Left forelimb (tissue), 1 donor: ENCODE results near the gene DLX6.

Experiments
- DNase-seq: peaks from one replicate; pipeline ENCODE4 v3.0.0-alpha.2; 2018; ENCODE audit warnings: low spot score

DLX6 gene

DNA sequence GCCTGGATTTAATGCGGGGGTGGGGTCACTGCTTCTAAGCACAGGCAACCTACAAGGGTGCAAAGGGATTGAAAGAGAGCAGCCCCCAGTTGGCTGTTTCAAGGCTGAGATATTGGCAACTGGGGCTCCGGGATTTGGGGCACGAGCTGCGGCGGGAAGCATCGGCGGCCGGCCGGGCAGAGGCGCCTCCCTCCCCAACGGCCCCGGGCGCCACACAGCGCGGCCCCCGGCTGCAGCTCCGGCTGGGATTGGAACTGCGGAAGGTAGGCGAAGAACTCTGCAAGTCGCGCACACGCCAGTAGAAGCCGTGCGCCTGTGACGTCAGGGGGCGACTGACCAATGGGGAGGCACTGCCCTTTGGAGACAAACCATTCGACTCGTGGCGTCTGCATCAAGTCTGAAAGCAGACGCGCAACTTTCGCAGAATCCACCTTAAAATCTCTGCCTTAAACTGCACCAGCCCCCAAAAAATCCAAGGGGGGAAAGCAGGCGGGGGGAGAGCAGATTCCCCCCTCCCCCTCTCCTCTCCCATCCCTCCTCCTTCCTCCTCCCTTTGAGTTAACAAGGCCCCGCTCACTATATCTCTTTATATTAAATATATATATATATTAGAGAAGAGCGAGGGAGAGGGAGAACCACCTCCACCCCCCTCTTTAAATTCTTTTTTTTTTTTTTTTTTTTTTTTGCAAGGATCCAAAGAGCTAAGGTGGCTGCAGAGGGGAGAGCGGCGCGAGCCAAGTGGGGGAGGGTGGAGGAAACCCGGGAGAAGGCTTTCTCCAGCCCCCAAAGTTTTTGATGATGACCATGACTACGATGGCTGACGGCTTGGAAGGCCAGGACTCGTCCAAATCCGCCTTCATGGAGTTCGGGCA lies at the start of gene DLX6:
TSS of gene DLX6 (plus strand) at position 371 of the 872 bp plus-strand sequence. CDS start at position 796, 425 bp downstream.
- no peak for DNase-seq

DNA sequence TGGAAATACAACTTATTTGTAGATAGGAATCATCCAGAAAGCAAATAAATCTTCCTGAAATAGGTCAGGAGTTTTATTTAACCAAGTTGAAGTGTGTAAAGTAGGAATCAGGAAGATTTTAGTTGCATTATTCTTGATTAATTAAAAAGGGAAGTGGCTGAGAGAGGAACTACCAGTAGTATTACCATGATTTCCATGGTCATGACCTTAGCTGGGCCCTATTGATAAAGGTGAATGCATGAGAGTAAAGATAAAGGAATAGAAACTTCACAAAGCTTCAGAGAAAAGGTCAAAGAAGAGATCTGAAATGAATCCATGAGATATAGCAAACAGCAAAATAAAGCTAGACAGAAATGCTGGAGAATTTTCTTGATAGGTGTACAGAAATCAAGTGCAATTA lies 46.2 kb upstream of the DLX6 start:
- no peak for DNase-seq

DNA sequence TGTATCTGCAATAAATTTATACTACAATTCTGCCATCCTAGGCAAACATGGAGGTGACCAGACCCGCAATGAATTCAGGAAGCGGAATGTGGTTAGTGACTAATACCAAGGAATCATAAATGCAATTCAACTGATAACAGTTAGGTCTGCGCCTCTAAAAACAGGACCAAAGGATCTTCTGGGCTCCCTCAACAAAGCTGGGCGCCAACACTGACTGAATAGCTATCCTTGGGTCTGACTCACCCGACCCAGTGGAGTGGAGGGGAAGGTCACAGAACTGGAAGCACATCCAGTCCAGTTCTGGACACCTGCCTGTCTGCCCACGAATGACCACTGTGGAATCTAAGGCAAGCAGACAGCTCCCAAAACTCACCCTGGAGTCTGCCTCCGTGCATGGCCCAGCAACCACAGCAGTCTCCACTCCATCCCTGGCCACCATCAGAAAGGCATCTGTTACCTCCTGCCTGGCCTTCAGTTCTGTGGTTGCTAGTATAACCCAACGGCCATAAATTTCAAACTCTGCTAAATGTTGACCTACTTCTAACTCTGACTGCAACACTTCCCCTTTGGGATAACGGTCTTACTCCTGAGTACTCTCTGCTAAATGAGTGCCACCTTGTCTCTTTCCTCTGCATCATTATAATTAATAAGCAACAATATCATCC lies 43.0 kb upstream of the DLX6 start:
- DNase-seq, result no peak

DNA sequence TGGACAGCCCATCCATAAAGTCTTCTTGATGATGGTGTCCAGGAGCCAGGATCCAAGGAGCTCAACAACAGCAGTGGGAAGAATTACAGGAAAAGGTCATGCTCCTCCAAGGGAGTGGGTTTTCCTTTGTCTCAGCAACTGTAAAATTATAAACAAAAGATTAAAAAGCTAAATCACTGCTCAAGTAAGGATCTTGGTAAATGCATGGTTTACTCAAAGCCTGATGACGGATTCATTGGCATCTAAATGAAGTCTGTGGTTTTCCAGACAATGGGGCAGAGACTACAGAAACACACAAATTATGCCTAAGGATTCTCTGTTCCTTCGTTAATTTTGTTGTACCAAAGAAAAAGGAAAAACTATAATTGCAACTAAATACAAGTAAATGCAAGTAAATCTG lies 36.4 kb upstream of the DLX6 start:
- no peak for DNase-seq

DNA sequence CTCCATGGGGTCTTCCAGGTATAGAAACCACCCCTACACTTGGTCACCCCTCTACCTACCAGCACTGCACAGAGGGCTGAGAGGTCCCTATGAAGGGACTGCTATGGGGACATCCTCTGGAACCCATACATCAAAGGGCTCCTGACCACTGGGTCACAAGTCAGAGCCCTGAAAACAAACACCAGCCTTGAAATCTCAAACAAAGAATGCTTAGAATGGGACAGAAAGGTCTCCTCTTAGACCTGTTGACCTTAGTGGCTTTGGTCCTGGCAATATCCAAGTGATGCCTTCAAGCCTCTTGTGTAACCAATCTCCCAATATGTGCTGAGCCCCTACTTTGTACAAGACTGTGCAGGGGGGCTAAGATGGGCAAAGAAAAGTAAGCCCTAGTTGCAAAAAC lies 34.6 kb upstream of the DLX6 start:
- no peak for DNase-seq

DNA sequence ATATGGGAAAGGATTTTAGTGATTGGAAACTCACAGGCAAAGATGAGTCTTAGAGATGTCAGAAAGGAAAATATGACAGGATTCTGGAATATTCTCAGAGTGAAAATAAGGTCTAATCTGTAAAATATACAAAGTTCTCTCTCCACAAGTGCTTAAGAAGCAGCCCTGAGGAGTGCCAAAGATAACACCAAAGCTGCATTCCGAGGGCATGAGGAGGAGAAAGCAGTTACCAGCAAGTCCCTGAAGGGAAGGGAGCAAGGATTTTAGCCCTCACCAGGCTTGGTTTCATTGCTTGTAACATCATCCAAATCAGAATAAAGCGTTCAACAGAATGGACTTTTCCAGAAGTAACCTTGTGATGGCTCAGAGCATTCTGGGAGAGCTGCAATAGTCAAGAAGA lies 31.4 kb upstream of the DLX6 start:
- no peak for DNase-seq

DNA sequence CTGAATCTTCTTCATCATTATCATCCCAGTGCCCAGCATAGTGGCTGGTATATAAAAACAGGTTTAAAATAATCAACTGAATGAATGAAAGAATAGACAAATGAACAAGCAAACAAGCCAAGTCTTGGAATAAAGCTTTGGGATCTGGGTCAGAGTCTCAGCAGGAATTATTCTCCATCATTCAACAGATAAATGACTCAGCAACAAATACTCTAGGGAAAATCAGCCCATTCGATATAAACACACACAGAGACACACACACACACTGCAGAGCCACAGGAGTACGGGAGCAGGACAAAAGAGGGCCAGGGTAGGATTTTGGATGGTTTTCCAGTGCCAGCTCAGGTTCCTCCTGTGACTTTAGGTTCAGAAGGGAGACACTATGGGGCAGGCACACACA lies 29.2 kb upstream of the DLX6 start:
- DNase-seq, result no peak

DNA sequence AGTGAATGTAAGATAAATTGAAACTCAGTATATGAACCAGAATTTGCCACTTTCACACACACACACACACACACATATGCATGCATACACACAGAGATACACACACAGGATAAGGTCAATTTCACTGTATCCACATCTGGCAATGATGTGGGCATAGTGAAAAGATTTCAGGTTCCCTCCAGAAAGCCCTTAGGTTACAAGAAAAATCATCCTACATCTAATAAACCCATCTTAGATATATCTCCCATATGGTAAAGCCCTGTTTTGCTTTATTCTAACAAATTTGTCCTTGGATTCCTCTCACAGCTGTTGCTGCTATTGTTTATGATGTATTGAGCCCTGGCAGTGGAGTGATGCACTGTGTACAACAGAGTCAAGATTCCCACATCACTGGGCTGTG lies 27.9 kb upstream of the DLX6 start:
- DNase-seq, result no peak

DNA sequence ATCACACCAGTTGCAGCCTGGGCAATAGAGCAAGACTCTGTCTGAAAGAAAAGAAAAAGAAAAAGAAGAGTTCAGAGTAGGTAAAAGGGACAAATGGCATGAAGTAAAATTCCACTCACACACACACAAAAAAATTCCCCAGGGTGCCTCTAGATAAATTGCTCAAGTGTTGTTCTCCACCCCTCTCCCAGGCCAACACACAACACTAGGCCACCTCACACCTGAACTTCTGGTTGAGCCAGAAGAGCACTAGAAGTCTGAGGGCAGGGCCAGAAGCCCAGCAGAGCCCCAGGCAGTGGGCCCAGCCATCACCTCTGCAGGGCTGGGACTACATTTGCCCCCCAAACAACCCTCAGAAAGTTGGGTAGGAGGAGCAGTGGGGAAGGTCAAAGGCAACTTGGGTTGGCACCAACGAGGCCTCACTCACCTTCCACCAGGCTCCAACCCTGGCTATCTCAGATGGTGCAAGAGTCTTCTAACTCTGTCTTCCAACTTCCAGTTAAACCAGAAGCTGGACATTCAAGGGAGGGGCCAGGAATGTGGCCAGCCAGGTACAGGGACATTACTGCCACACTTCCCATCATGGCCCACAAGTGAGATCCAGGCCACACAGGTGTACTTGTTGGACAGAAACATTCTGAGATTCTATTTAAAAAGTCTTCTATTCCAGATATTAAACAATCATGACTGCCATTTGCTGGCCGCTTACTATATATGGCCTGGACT lies 25.6 kb upstream of the DLX6 start:
- DNase-seq, result no peak

DNA sequence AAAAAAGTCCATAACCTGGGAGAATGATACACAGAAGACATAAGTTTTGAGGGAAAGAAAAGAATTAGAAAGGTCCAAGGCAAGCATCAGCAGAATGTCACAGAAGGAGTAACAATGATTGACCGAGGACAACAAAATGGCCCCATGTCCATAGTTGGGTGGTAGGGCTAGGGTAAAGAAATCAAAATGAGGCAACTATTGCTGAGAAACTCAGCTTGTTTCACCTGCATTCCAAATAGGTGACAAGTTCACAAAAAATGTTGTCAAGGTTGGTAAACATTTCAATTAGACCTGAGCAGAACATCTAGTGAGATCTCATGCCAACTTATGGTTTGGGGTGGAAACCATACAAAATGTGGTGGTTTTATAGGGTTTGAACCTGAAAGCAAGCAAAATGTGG lies 22.8 kb upstream of the DLX6 start:
- DNase-seq, result no peak

DNA sequence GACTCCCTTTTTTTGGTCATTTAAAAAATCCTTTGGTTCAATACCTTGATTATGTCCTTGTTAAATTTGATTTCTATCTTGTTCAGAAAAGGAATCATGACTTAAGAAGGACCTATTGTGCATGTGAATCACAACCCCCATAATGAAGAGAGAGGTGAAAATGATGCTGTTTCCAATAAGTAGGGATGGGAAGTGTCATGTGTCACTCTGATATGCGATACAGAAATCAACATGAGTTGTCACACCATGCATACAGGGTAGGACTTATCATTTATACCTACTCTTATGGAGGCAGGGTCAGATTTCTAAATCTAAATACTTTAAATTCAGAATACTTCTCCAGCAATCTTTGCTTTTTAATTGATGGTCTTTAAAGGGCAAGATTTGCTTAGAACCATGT lies 19.4 kb upstream of the DLX6 start:
- no peak for DNase-seq

DNA sequence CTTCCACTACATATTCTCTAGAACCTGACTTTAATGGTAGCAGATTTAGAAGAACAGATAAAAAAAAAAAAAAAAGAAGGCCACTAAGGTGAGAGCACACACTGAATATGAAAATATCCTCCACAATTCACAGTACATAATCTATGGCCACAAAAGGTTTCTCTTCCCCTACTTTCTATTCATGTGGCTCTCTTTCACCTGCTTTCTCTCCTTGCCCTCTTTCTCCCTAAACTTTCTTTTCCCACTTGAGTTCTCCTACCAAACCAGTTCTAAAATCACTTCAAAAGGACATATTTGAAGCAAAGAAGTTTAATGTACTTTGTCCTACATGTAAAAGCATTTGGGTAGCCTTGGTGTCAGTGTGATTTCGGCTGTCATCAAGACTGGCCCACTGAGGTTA lies 18.5 kb upstream of the DLX6 start:
- DNase-seq, result no peak

DNA sequence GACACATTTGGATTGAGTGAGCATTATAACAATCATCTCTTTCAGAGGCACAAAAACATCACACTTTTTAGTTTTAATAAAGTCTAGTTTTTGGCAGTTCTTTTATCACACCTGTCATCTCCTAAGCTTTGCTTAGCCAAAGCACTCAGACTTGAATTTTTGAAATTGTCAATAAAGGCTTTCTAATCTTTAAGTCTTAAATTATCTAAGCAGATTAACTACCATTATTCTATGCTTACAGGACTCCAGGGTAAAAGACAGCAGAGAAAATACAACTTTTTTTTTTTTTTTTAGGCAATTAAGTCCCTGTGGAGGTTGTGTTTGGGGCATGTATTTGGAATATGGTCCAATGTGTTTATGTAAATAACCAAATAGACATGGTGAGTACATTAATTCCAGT lies 17.6 kb upstream of the DLX6 start:
- no peak for DNase-seq

DNA sequence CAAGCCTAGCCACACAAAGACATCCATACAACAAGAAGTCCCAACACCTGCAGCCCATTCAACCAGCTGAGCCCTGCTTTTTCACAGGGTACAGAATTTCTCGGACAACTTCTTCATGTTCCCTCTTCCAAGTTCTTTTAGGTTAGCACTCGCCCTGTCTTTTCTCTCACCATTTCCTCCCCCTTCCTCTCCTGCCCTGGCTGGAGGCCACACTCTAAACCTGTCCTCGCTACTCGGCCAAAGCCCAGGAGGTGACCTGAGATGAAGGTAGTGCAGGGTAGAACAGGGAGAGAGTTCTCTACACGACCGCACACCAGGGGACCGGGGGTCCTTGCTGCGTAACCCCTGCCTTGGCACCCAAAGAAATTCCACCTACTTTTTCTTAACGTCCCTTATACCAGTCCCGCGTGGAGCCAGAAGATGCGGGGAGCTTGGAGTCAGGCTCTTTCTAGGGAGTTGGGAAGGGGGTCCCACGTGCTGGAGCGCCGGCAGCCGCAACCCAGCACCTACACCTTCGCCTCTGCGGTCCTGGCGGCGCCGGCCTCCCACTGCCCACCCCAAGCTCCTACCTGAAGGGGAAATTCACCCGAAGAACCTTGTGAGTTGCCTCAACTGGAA lies 16.0 kb upstream of the DLX6 start:
- no peak for DNase-seq

DNA sequence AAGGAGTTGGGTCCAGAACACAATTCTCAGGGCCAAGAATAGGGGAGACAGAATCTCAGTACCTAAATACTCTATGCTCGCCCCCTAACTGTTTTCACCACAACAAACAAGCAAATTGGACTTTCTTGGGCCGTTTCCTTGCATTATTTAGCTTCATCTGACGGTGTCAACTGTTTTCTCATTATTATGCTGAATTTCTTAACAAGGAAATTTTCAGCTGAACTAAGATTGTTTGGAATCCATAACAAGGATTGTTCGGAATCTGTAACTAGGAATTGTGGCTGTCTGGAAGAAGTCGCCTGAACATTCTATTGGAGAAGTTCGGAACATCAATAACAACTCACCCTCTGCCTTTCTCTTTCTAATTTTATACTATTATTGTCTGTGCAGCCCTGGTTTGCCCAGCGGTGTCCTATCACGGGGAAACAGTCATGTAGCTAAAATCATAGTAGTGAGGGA lies 15.5 kb upstream of the DLX6 start:
- no peak for DNase-seq

DNA sequence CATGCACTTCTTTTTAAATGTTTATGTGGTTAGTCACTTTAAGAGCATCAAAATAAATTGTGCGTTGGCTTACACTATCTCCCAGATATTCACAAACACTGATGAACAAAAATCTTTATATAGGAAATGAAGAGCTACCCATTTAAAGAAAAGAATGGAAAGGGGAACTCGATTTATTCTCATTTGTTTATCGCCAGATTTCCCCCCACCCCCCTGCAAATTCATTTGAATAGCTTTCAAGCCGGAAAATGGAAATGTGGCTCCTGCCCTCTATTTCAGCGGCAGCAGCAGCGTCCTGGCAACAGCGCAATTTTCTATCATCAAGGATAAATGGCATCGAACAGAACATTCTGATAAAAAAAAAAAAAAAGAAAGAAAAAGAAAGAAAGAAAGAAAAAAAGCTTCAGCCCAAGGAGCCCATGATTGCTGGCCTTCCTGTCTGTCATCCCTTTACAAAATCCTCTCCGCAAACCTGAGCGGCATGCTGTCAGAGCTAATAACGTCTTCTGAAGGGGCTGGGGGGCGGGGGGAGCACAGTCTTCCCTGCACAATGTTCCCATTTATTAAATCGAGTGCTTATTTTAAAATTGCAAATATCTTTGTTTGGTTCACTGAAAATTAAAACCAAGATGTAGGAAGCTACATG lies 13.7 kb upstream of the DLX6 start:
- no peak for DNase-seq

DNA sequence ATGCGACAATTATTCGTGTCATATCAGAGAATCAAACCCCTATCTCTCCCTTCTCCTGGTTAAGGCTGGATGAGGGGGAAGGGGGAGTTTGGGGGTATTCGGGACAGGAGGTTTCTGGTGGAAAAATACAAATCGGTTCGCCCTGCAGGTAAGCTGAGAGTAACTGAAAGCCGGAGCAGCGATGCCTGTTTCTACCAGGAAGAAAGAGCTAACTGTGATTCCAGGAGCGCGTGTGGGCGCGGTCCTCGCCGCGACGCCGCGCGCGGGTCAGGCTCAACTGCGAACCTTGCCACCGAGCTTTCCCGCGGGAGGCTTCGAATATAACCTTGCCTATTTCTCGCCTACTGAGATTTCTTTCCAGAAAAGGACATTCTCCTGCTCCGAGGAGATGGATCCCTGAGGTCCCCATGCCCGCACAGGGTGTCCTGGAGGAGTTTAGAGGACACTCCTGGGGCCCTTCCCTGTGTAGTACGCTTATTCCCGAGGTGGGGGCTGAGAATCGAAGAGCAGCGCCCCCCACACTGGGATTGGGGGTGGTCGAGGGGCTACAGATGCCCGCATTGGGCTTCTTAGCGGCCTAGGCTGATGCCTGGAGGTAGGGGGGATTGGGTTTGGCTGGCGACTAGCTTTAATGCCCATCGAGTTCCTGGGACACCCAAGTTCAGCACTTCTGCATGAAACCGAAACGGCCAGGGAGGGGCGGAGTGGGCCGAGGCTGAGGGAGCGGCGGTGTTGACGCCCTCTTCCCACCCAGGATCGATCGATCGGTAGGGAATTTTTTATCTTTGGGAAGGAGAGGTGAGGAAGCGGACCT lies 13.0 kb upstream of the DLX6 start:
- DNase-seq, result no peak

DNA sequence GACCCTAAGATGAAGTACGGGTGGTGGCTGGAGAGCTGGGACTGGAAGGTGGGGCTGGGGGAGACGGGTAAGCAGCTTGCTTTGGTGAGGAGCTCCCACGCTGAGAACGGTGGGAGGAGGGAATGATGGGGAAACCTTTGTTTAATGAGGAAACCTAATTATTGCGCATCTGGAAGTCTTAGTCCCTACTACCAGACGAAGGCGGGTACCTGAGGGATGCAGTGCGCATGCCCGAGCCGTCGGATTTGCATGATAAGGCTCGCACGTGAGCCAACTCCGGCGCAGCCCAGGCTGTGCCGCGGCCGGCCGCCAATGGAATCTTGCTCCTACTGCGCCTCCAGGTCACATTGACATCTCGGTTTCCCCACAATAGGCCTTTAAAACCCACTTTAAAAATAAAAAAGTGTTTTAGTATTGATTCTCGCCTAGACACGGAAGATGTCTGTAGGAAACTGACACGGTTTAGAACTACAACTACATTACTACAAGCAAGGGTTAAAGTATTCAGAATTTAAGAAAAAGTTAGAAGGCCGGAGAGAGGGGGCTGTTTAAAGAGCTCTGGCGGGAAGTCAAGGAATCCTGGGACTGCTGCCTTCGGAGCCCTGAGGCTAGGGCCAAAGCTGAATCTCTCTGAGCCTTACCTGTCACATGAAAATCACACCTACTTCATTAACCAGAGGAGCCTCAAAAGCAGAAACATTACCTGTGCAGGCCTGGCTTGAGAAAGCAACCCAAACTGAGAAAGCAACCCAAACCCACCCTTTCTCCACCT lies 12.1 kb upstream of the DLX6 start:
- no peak for DNase-seq

DNA sequence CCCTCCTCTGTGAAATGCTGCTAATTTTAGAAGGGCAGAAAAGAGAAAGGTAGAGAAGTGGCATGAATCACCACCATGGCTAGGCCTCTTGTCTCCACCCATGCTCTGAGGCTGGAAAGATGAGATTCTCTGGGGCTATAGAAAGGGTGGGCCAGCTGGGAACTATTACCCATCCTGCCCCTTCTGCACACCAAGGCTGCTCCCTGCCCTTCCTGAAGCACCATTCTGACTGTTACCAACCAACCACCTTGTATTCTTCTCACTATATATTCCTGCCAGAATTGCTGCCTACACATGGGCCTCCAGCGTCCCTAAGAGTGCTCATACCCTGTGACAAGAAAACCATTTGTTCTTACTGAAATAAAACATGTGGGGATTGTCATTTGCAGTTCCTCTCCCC lies 11.4 kb upstream of the DLX6 start:
- DNase-seq, result no peak

DNA sequence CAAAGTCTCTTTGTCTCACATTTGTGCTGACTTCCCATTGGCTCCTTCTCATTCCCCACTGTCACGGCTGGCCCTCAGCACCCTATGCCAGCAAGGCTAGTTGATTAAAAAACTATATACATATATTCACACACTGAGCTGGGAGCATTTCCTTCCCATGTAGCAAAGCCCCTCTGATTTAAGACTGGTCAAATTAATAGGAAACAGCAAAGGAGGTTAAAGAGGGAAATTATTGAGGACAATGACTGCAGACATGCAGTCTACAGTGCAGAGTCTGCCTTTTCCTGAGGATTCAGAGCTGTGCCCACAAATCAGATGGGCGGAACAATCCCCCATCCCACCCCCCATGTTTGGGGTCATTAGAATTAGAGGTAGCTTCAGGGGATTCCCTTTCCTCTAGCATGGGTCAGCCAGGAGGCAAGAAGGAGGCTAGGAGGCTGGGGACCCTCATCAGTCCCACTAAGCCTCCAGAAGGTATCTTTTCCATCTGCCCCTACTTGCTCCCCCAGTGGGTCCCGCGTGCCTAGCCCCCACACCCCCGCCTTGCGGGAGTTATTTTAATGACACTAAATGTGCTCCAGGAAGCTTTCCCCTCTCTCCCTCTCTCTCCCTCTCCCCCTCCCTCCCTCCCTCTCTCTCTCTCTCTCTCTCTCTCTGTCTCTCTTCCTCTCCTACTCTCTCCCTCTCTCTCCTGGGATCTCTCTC lies 9.8 kb upstream of the DLX6 start:
- DNase-seq, result no peak
